Measurements from ENCODE around the gene D2HGDH. TPM values are rescaled to one million over a fixed set of nuclear protein-coding genes. Genes with fewer than 3 reads are reported as not detected.

Gene D2HGDH
- total and polyA plus RNA-seq, 2 of the 8 experiments (the other 6 are each of a cell fraction or from before 2014, with no cell fraction given), result 3.4 to 8.1 TPM

DNA sequence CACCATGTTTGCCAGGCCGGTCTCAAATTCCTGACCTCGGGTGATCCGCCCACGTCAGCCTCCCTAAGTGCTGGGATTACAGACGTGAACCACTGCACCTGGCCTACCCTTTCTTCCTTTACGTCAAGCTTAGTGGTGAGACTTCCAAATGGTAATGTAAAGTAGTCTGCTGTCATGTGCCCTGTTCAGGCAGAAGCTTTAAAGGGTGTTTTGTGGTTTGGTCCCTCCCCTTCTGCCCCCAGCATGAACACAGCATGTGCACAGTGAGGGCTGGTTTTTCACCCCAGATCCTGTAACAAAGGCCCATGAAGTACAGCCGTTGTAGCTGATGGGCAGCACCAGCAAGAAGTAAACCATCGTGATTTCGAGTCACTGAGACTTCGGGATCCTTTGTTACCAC is 45.1 kb upstream of the D2HGDH start:
- DNase-seq (ENCODE audit: low read depth in 1 of 2, low spot score in 2 of 2), result no peak
- Histone ChIP-seq H2BK20ac (ENCODE audit: low read length) (no peak overlapping the region), H3K56ac (replicated peaks; ENCODE audit: insufficient read length, low read depth, low read length) (no peak overlapping the region), H4K91ac (replicated peaks; ENCODE audit: insufficient read length, low read length) (peak overlapping the region; percentile 40), H3K4ac (replicated peaks; ENCODE audit: insufficient read length, low read depth, low read length) (no peak overlapping the region), H3K79me1 (ENCODE audit: low read depth, low read length) (peaks cover 3% of the 10 kb centered on the region; the same call in 1 of the 2 replicates), H2BK120ac (replicated peaks; ENCODE audit: low read depth, low read length) (no peak overlapping the region), H3K23me2 (ENCODE audit: low read depth, low read length) (peaks cover 4% of the 10 kb centered on the region; the same call in 1 of the 2 replicates), H2BK5ac (ENCODE audit: low read depth, low read length) (no peak overlapping the region), H3K4me1 (replicated peaks in 1 of 4; ENCODE audit: control insufficient read depth in 3 of 4, insufficient read depth in 4 of 4, low read length in 3 of 4) (peaks cover 0 to 8% (median 0%) of the 10 kb centered on the region in 4 experiments; a peak in 1 of 7 replicates), H3K4me3 (ENCODE audit: extremely low read depth in 1 of 4, insufficient read depth in 2 of 4, low read depth in 3 of 4, low read length in 4 of 4) (no peak overlapping the region), H4K5ac (ENCODE audit: insufficient read length, low read depth, low read length) (no peak overlapping the region), H3K18ac (ENCODE audit: extremely low read depth, low read length) (no peak overlapping the region), H3K23ac (ENCODE audit: insufficient read length) (no peak overlapping the region), H3K9ac (replicated peaks in 1 of 4; ENCODE audit: extremely low read depth in 1 of 4, low read depth in 3 of 4, low read length in 3 of 4) (0 out of 7 replicates have a peak overlapping the region, but pooled peaks of 1 of the 4 experiments have one; percentile 5), H3K36me3 (ENCODE audit: control insufficient read depth in 2 of 4, insufficient read depth in 4 of 4, low read length in 3 of 4) (peaks cover 6 to 26% (median 10%) of the 10 kb centered on the region in 4 experiments; a peak in 6 of 8 replicates), H3K9me3 (ENCODE audit: insufficient read depth in 2 of 2, low read depth in 1 of 2, low read length in 1 of 2) (no peaks in the 10 kb centered on the region), H3K4me2 (ENCODE audit: insufficient read depth in 1 of 2, low read depth in 2 of 2, low read length in 2 of 2) (no peak overlapping the region), H2AFZ (ENCODE audit: low read length) (no peak overlapping the region), H4K8ac (ENCODE audit: extremely low read depth, insufficient read depth, low read length) (no peak overlapping the region), H2AK5ac (ENCODE audit: low read depth, low read length) (no peak overlapping the region), H4K20me1 (replicated peaks in 1 of 2; ENCODE audit: control insufficient read depth in 1 of 2, insufficient read depth in 2 of 2, low read length in 2 of 2) (peaks cover 0 to 4% of the 10 kb centered on the region in 2 experiments), H2BK12ac (ENCODE audit: low read depth, low read length) (no peak overlapping the region), H3K27me3 (replicated peaks in 1 of 4; ENCODE audit: control insufficient read depth in 3 of 4, extremely low read depth in 1 of 4, insufficient read depth in 3 of 4, low read length in 3 of 4) (no peaks in the 10 kb centered on the region), H3K79me2 (ENCODE audit: control insufficient read depth in 1 of 2, insufficient read depth in 2 of 2, low read length in 2 of 2) (peaks cover 0 to 18% of the 10 kb centered on the region in 2 experiments; a peak in 2 of 4 replicates), H3K14ac (ENCODE audit: insufficient read length) (no peak overlapping the region), H3K27ac (ENCODE audit: low read depth, low read length) (no peak overlapping the region), H2BK15ac (ENCODE audit: low read length) (no peak overlapping the region)
- ChIA-PET CTCF (ENCODE audit: partially characterized antibody) (interaction anchor here (1.2 to 3.2 kb wide), 4 partner anchors 9 to 44 kb away, joined by 4 to 10 read pairs (median 6); no protein-coding TSS in a partner anchor), POLR2A (ENCODE audit: partially characterized antibody) (interaction anchor here (0.8 to 20.2 kb wide), 5 partner anchors 9 to 189 kb away, joined by 3 to 265 read pairs (median 3); partner anchors contain the start of gene ING5)
- WGBS, 2 experiments (ENCODE audit: extremely low coverage in 1 of 2, insufficient coverage in 1 of 2, insufficient read length in 1 of 2, insufficient replicate concordance in 2 of 2, low coverage in 1 of 2, low lambda C conversion rate in 2 of 2, missing lambda C conversion rate in 1 of 2), result 87% methylated on average over 10 of the region's 10 CpGs; no CpG with 5 or more reads in 1 of the 2 experiments
- no peak for FAIRE-seq
- TF ChIP-seq BRCA1 (IDR thresholded peaks at IDR 0.05; ENCODE audit: low read depth, low read length) (no peak), BCL11A (IDR thresholded peaks at IDR 0.05; ENCODE audit: low read depth in 2 of 2, low read length in 2 of 2) (no peak), EP300 (IDR thresholded peaks at IDR 0.05; ENCODE audit: borderline replicate concordance in 1 of 2, low read depth in 2 of 2, low read length in 2 of 2) (no peak), EZH2 (IDR thresholded peaks at IDR 0.05; ENCODE audit: low read depth, low read length, severe bottlenecking) (no peak), ZNF274 (IDR thresholded peaks at IDR 0.05; ENCODE audit: borderline replicate concordance, extremely low read depth, low read length) (no peak), SUZ12 (IDR thresholded peaks at IDR 0.05; ENCODE audit: low read length) (no peak), FOSL1 (IDR thresholded peaks at IDR 0.05; ENCODE audit: insufficient read depth, low read depth, low read length) (no peak), YY1 (IDR thresholded peaks at IDR 0.05; ENCODE audit: low read depth, low read length) (no peak), SP1 (IDR thresholded peaks at IDR 0.05; ENCODE audit: low read depth, low read length) (no peak)
- TF ChIP-seq, protein P1, sequence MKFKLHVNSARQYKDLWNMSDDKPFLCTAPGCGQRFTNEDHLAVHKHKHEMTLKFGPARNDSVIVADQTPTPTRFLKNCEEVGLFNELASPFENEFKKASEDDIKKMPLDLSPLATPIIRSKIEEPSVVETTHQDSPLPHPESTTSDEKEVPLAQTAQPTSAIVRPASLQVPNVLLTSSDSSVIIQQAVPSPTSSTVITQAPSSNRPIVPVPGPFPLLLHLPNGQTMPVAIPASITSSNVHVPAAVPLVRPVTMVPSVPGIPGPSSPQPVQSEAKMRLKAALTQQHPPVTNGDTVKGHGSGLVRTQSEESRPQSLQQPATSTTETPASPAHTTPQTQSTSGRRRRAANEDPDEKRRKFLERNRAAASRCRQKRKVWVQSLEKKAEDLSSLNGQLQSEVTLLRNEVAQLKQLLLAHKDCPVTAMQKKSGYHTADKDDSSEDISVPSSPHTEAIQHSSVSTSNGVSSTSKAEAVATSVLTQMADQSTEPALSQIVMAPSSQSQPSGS (IDR thresholded peaks at IDR 0.05; ENCODE audit: low read length), result no peak
